ENCODE data around the gene FGF13. TPM values are rescaled to one million over a fixed set of nuclear protein-coding genes. Genes with fewer than 3 reads are reported as not detected.

The FGF13 gene
- total and polyA plus RNA-seq, 2 donors from 2014 or later, result 9.2 to 16.6 TPM

DNA sequence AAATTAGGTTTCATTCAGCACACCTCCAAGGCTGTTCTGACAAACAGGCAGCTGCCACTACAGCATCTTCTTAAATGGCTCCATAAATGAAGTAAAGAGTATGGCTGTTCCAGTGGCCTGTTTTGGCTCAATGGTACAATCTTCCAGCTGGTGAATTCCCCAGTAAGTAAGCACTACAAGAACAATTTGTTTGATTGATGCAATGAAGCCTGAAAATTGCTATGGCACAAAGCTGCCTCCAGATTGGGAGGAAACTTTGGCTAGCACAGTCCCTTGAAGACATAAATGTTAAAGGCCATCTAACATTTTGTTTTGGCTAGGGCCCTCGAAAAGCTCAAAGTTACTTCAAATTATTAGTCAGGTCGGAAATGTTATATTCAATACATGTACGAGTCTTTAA lies 47.5 kb downstream of the FGF13 start:
- Histone ChIP-seq H3K27ac (ENCODE audit: low read depth in 2 of 2, low read length in 2 of 2) (no peak overlapping the region), H3K9me3 (ENCODE audit: control insufficient read depth in 2 of 3, insufficient read depth in 1 of 3, low read length in 3 of 3) (no peaks in the 10 kb centered on the region), H3K36me3 (ENCODE audit: control insufficient read depth in 2 of 3, insufficient read depth in 3 of 3, low read length in 3 of 3) (no peaks in the 10 kb centered on the region), H3K27me3 (ENCODE audit: control insufficient read depth, insufficient read depth, low read length) (no peaks in the 10 kb centered on the region), H3K9ac (ENCODE audit: low read length in 3 of 3) (no peak overlapping the region), H3K4me3 (ENCODE audit: low read length in 3 of 3) (no peak overlapping the region), H3K4me1 (ENCODE audit: control insufficient read depth in 2 of 3, insufficient read depth in 2 of 3, low read depth in 1 of 3, low read length in 3 of 3) (no peaks in the 10 kb centered on the region)
- TF ChIP-seq, protein P1, sequence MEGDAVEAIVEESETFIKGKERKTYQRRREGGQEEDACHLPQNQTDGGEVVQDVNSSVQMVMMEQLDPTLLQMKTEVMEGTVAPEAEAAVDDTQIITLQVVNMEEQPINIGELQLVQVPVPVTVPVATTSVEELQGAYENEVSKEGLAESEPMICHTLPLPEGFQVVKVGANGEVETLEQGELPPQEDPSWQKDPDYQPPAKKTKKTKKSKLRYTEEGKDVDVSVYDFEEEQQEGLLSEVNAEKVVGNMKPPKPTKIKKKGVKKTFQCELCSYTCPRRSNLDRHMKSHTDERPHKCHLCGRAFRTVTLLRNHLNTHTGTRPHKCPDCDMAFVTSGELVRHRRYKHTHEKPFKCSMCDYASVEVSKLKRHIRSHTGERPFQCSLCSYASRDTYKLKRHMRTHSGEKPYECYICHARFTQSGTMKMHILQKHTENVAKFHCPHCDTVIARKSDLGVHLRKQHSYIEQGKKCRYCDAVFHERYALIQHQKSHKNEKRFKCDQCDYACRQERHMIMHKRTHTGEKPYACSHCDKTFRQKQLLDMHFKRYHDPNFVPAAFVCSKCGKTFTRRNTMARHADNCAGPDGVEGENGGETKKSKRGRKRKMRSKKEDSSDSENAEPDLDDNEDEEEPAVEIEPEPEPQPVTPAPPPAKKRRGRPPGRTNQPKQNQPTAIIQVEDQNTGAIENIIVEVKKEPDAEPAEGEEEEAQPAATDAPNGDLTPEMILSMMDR (IDR thresholded peaks at IDR 0.05; ENCODE audit: borderline replicate concordance, extremely low read depth, insufficient read depth), result no peak
- no peak for DNase-seq
- intact Hi-C loops (cut with DNase I), result no loop called here
- no peak for FAIRE-seq

DNA sequence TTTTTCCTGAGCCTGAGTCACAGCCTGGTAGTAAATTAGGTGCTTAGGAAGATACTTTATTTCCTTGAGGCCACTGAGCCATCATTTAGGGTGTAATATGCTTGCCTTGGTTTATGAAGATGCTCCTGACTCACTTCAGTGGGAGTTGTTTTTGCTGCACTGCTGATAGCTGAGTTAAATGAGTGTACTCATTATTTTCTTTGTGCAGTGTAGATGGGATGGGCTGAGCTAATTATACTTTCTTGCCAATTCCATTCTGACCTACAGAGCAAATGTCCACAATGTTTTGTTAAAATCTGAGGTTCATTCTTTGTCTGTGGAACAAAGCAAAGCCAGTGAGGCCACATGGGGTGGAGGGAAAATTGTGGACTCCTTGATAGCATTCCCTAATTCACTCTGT lies 60.0 kb downstream of the FGF13 start:
- Histone ChIP-seq H3K4me3 (ENCODE audit: low read length in 3 of 3) (no peak overlapping the region), H3K9me3 (ENCODE audit: control insufficient read depth in 2 of 3, insufficient read depth in 1 of 3, low read length in 3 of 3) (no peaks in the 10 kb centered on the region), H3K36me3 (ENCODE audit: control insufficient read depth in 2 of 3, insufficient read depth in 3 of 3, low read length in 3 of 3) (no peaks in the 10 kb centered on the region), H3K9ac (ENCODE audit: low read length in 3 of 3) (no peak overlapping the region), H3K4me1 (ENCODE audit: control insufficient read depth in 2 of 3, insufficient read depth in 2 of 3, low read depth in 1 of 3, low read length in 3 of 3) (no peaks in the 10 kb centered on the region), H3K27ac (ENCODE audit: low read depth in 2 of 2, low read length in 2 of 2) (no peak overlapping the region), H3K27me3 (ENCODE audit: control insufficient read depth, insufficient read depth, low read length) (no peaks in the 10 kb centered on the region)
- intact Hi-C loops (cut with DNase I), result no loop called here
- DNase-seq (no peak), FAIRE-seq (no peak)
- TF ChIP-seq, protein P1 (IDR thresholded peaks at IDR 0.05; ENCODE audit: borderline replicate concordance, extremely low read depth, insufficient read depth), result no peak

DNA sequence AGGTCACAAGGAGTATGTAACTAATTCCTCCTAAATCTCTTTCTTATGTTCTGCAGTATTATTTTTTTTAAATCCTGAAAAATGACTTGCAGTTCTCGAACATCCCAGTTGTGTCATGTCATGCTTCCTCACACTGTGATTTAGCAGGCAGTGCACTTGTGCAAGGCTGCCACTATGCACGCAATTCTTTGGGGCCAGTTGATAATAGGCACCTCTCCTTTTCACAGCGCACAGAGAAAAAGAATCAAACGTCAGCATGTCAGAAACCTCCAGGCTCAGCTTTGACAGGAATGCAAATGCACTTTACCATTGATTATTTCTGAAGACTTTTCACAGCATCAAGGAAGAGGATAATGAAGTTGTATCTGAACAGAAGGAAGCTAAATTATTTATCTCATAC lies 62.9 kb downstream of the FGF13 start:
- TF ChIP-seq, protein P1 (IDR thresholded peaks at IDR 0.05; ENCODE audit: borderline replicate concordance, extremely low read depth, insufficient read depth), result no peak
- Histone ChIP-seq H3K9me3 (ENCODE audit: control insufficient read depth in 2 of 3, insufficient read depth in 1 of 3, low read length in 3 of 3) (no peaks in the 10 kb centered on the region), H3K4me3 (ENCODE audit: low read length in 3 of 3) (no peak overlapping the region), H3K4me1 (ENCODE audit: control insufficient read depth in 2 of 3, insufficient read depth in 2 of 3, low read depth in 1 of 3, low read length in 3 of 3) (no peaks in the 10 kb centered on the region), H3K9ac (ENCODE audit: low read length in 3 of 3) (no peak overlapping the region), H3K27ac (ENCODE audit: low read depth in 2 of 2, low read length in 2 of 2) (no peak overlapping the region), H3K36me3 (ENCODE audit: control insufficient read depth in 2 of 3, insufficient read depth in 3 of 3, low read length in 3 of 3) (no peaks in the 10 kb centered on the region), H3K27me3 (ENCODE audit: control insufficient read depth, insufficient read depth, low read length) (no peaks in the 10 kb centered on the region)
- intact Hi-C loops (cut with DNase I), result no loop called here
- DNase-seq (no peak), FAIRE-seq (no peak)

DNA sequence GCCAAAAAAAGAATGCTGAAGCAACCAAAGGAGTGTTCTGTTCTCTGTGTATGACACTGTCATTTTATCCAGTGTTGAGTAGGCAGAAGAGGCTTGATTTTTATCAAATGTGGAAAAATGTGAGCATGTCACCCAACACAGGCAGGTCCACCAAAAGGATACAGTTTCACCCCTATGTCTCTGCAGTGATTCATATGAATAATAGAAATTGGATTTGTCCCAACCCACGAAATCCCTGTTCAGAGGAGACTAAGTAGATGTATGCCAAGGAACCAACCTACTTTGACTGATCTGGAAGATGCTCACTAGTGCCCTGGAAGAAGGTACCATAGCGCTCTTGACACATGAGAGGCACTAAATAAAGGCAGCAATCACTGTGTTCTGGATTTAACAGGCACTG lies 72.5 kb downstream of the FGF13 start:
- Histone ChIP-seq H3K4me1 (ENCODE audit: control insufficient read depth in 2 of 3, insufficient read depth in 2 of 3, low read depth in 1 of 3, low read length in 3 of 3) (no peaks in the 10 kb centered on the region), H3K27ac (ENCODE audit: low read depth in 2 of 2, low read length in 2 of 2) (no peak overlapping the region), H3K27me3 (ENCODE audit: control insufficient read depth, insufficient read depth, low read length) (no peaks in the 10 kb centered on the region), H3K36me3 (ENCODE audit: control insufficient read depth in 2 of 3, insufficient read depth in 3 of 3, low read length in 3 of 3) (no peaks in the 10 kb centered on the region), H3K4me3 (ENCODE audit: low read length in 3 of 3) (no peak overlapping the region), H3K9ac (ENCODE audit: low read length in 3 of 3) (no peak overlapping the region), H3K9me3 (ENCODE audit: control insufficient read depth in 2 of 3, insufficient read depth in 1 of 3, low read length in 3 of 3) (no peaks in the 10 kb centered on the region)
- TF ChIP-seq, protein P1 (IDR thresholded peaks at IDR 0.05; ENCODE audit: borderline replicate concordance, extremely low read depth, insufficient read depth), result no peak
- intact Hi-C loops (cut with DNase I), result no loop called here
- DNase-seq, result no peak
- no peak for FAIRE-seq

All from kidney (tissue), 14 donors.